Spleen (tissue), 11 donors: ENCODE measurements around the gene GRB10. TPM values are rescaled to one million over a fixed set of nuclear protein-coding genes. Genes with fewer than 3 reads are reported as not detected.
"Not testable (repeated sequence)": the region's sequence is repeated elsewhere in the genome, so short reads cannot be mapped to it uniquely, and the experiment has no call there.

Experiments used
- DNase-seq: peaks from one replicate; pipeline ENCODE4 v3.0.0-alpha.2; 2020
- H3K27ac ChIP-seq, 8 donors: fragments of 200-600 bp; sonication (generic) in 7 of 8; 1 replicate in 4 of 8; 2 replicates in 4 of 8; pipeline versions ENCODE4 v1.5.0 to v1.8.0; 2016 to 2021; ENCODE audit warnings: inconsistent platforms in 4 of 8, mild to moderate bottlenecking in 4 of 8, moderate library complexity in 1 of 8
- H3K27me3 ChIP-seq, 7 donors: fragments of 200-600 bp; sonication (generic) in 6 of 7; replicated peaks in 1 of 7; 1 replicate in 4 of 7; 2 replicates in 3 of 7; pipeline versions ENCODE4 v1.5.0 to v1.8.0; 2016 to 2021; ENCODE audit warnings: inconsistent platforms in 3 of 7, mild to moderate bottlenecking in 1 of 7
- H3K36me3 ChIP-seq, 6 donors: fragments of 200-600 bp; sonication (generic) in 5 of 6; 1 replicate in 4 of 6; 2 replicates in 2 of 6; pipeline versions ENCODE4 v1.5.0 to v1.8.0; 2016 to 2021; ENCODE audit warnings: inconsistent platforms in 2 of 6
- H3K4me1 ChIP-seq, 6 donors: fragments of 200-600 bp; sonication (generic) in 5 of 6; 1 replicate in 3 of 6; 2 replicates in 3 of 6; pipeline versions ENCODE4 v1.5.0 to v1.8.0; 2016 to 2021; ENCODE audit warnings: inconsistent platforms in 3 of 6
- H3K4me3 ChIP-seq, 8 donors: fragments of 200-600 bp; sonication (generic) in 7 of 8; 1 replicate in 4 of 8; 2 replicates in 4 of 8; pipeline versions ENCODE4 v1.5.0 to v1.8.0; 2016 to 2021; ENCODE audit warnings: inconsistent platforms in 4 of 8, mild to moderate bottlenecking in 4 of 8, moderate library complexity in 2 of 8
- H3K9me3 ChIP-seq, 8 donors: fragments of 200-600 bp; sonication (generic) in 7 of 8; 1 replicate in 4 of 8; 2 replicates in 4 of 8; pipeline versions ENCODE4 v1.5.0 to v1.8.0; 2016 to 2021; ENCODE audit warnings: inconsistent platforms in 4 of 8
- POLR2A ChIP-seq, 3 donors: fragments of 450-650 bp; IDR thresholded peaks; one replicate each; pipeline ENCODE4 v1.5.1; 2017; ENCODE audit warnings: antibody characterized with exemption in 3 of 3, mild to moderate bottlenecking in 1 of 3
- POLR2AphosphoS5 ChIP-seq, 3 donors: sonication (generic); formaldehyde crosslinking; IDR thresholded peaks; one replicate each; pipeline ENCODE4 v1.5.1; 2017; ENCODE audit warnings: antibody characterized with exemption in 3 of 3
- WGBS, 5 donors: extraction: QIAGEN DNeasy Blood & Tissue Kit in 3 of 5; methylation state at CpG; one replicate each; pipeline versions ENCODE4 v1.1.5 to v1.1.7; 2013 to 2018; 5-methylcytosine and 5-hydroxymethylcytosine counted together
- intact Hi-C: fragments of 100-400 bp; cut with DNase I; formaldehyde crosslinking; loops from one replicate; pipeline ENCODE4 v1.15.0; 2023; ENCODE audit warnings: low total_unique reads
- polyA plus RNA-seq, 3 donors: library from polyadenylated mRNA; stranded (reverse); fragments of 200-250 nt; gene quantifications; one replicate each; pipeline ENCODE4 v1.2.1, GENCODE V29; 2013
- total RNA-seq, 7 donors: library from RNA; depleted of rRNA in 3 of 7; stranded (reverse); fragments of >200 nt in 3 of 7; fragmentation: NEBNext Ultra II Directional in 4 of 7; extraction: Animal tissue kit (Norgen Biotek cat#: 25700) in 4 of 7; gene quantifications; one replicate each; pipeline versions ENCODE4 v1.1.0 to v1.2.1, GENCODE V29; 2016 to 2021
- TF ChIP-seq, protein P1 (sequence below), 11 experiments: fragments of 200-600 bp in 7 of 11; fragments of 450-650 bp in 4 of 11; sonication (generic) in 4 of 11; IDR thresholded peaks in 8 of 11; conservative IDR thresholded peaks in 3 of 11; 1 replicate in 7 of 11; 2 replicates in 4 of 11; pipeline versions ENCODE4 v1.4.0 to v1.8.0; 2016 to 2021; ENCODE audit warnings: antibody characterized with exemption in 11 of 11, inconsistent platforms in 4 of 11, mild to moderate bottlenecking in 1 of 11
- donor health status: healthy with polysubstance abuse.
- donor health status: DM: no; HTN: no; CAD: no; lungs with moderate emphysema.
- donor health status: DM: no; HTN: no; CAD: no.
- donor health status: Bipolar disorder and iron deficiency.
- donor health status: healthy.
- donor health status: DM: no; HTN: no; CAD: no.
- donor health status: DM: yes; HTN: yes; CAD: no.

Gene GRB10
- total and polyA plus RNA-seq, 10 donors: 11.3 to 159 (median 115) TPM

DNA sequence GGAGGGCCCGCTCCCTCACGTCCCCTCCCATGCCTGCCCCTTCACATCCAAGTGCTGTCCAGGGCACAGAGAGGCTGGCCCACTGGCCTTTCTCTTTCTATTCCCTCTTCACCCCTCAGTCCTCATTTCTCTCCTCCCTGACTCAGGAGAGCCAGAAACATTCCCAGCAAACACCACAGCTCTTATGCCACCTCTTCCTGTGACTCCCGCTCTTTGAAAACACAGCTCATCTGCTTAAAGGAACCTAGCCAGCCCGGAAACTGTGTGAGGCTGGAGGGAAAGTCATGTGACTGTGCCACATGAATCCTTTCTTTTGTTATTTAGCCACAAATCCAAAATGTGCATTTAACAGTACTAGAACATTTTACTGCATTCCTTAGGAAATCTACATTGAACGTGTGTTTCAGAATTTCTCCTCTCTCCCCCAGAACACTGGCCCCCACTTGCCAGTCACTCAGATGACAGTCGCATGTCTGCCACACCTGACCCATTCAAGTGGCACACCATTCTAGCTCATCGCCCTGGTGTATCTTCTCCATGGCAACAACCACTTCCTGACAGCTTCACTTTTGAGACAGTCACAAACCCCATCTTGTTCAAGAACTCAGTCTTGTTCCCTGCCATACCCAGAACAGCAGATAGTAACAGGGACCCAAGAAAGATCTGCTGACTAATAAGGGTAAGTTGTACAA lies 42.8 kb downstream of the GRB10 start:
- TF ChIP-seq, protein P1, sequence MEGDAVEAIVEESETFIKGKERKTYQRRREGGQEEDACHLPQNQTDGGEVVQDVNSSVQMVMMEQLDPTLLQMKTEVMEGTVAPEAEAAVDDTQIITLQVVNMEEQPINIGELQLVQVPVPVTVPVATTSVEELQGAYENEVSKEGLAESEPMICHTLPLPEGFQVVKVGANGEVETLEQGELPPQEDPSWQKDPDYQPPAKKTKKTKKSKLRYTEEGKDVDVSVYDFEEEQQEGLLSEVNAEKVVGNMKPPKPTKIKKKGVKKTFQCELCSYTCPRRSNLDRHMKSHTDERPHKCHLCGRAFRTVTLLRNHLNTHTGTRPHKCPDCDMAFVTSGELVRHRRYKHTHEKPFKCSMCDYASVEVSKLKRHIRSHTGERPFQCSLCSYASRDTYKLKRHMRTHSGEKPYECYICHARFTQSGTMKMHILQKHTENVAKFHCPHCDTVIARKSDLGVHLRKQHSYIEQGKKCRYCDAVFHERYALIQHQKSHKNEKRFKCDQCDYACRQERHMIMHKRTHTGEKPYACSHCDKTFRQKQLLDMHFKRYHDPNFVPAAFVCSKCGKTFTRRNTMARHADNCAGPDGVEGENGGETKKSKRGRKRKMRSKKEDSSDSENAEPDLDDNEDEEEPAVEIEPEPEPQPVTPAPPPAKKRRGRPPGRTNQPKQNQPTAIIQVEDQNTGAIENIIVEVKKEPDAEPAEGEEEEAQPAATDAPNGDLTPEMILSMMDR (IDR thresholded peaks at IDR 0.05 in 8 of 11, conservative IDR thresholded peaks at IDR 0.05 in 3 of 11): no peak
- TF ChIP-seq POLR2AphosphoS5 (IDR thresholded peaks at IDR 0.05): peak in 1 of 3 donors; percentile 6
- Histone ChIP-seq H3K27ac (peak overlapping the region in 5 of 8 donors; percentile 3 to 66 (median 58)), H3K4me3 (peak overlapping the region in 1 of 8 donors; percentile 29), H3K4me1 (peaks cover 0 to 43% (median 14%) of the 10 kb centered on the region in 6 donors), H3K9me3 (no peaks in the 10 kb centered on the region), H3K36me3 (peaks cover 0 to 6% (median 0%) of the 10 kb centered on the region in 6 donors), H3K27me3 (no peaks in the 10 kb centered on the region)
- 22 to 50% (median 29%) methylated on average over 7 of the region's 7 CpGs for WGBS, 5 donors
- peak; percentile 78 for DNase-seq
- intact Hi-C loops: no loop called here

DNA sequence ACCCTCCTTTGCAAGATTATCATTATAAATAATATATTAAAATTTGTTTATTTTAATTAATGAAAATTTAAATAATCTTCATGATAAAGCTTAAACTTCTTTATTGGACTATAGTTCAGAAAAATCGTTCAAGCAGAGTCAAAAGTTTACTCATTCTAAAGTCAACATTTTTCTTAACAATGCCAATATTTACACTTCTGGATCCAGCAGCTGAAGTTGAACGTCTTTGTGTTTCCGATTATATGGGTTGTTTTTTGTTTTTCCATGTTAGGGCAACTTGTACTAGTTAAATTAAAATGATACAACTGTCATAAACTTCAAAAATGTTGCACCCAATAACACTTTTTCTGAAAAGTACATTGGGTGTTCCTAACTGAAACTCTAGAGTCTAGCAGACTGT lies 43.8 kb downstream of the GRB10 start:
- TF ChIP-seq, protein P1 (IDR thresholded peaks at IDR 0.05 in 8 of 11, conservative IDR thresholded peaks at IDR 0.05 in 3 of 11): no peak
- TF ChIP-seq POLR2A (IDR thresholded peaks at IDR 0.05) (no peak), POLR2AphosphoS5 (IDR thresholded peaks at IDR 0.05) (no peak)

DNA sequence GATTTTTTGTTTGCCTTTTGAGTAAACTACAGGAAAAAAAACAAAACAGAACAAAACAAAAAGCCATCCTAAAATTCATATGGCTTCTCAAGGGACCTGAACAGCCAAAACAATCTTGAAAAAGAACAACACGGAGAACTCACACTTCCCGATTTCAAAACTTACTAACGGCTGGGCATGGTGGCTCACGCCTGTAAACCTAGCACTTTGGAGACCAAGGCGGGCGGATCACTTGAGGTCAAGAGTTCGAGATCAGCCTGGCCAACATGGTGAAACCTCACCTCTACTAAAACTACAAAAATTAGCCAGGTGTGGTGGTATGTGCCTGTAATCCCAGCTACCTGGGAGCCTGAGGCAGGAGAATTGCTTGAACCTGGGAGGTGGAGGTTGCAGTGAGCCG lies 46.9 kb downstream of the GRB10 start:
- H3K27me3 ChIP-seq, H3K4me3 ChIP-seq, H3K27ac ChIP-seq, H3K9me3 ChIP-seq, H3K36me3 ChIP-seq, intact Hi-C loops, DNase-seq: not testable (repeated sequence)
- 89 to 96% (median 94%) methylated on average over 8 of the region's 8 CpGs for WGBS, 5 donors
- H3K4me1 ChIP-seq: peaks cover 3 to 66% (median 26%) of the 10 kb centered on the region in 6 donors

More for the DNA sequence above, 43.8 kb downstream of the GRB10 start:
- H3K4me3 ChIP-seq: no peak overlapping the region
- H3K9me3 ChIP-seq: no peaks in the 10 kb centered on the region
- peaks cover 0 to 3% (median 0%) of the 10 kb centered on the region in 6 donors for H3K36me3 ChIP-seq
- H3K27me3 ChIP-seq: no peaks in the 10 kb centered on the region
- 58 to 85% (median 61%) methylated on average over 3 of the region's 3 CpGs for WGBS, 5 donors
- H3K4me1 ChIP-seq: peaks cover 0 to 51% (median 15%) of the 10 kb centered on the region in 6 donors
- intact Hi-C loops: no loop called here
- peak overlapping the region in 1 of 8 donors; percentile 63 for H3K27ac ChIP-seq
- DNase-seq: no peak

DNA sequence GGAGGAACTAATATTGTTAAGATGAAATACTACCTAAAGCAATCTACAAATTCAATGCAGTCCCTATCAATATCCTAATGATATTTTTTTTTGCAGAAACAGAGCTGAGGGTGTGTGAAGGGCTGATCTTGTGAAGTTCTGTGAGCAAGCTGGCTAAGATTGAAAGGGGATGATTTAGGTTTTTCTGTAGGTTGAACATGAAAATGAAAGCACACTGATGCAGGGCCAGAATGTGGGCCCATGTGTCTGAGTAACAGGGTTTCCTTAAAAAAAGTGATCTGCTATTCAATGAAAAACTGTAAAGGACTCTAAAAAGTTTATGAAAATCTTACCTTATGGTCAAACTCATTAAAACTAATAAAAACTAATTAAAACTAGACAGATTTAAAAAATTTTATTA lies 47.4 kb downstream of the GRB10 start:
- no peaks in the 10 kb centered on the region for H3K9me3 ChIP-seq
- peaks cover 0 to 9% (median 0%) of the 10 kb centered on the region in 6 donors for H3K36me3 ChIP-seq
- intact Hi-C loops: no loop called here
- no peak overlapping the region for H3K4me3 ChIP-seq
- DNase-seq: no peak
- no peak overlapping the region for H3K27ac ChIP-seq
- TF ChIP-seq POLR2A (IDR thresholded peaks at IDR 0.05): no peak
- TF ChIP-seq, protein P1 (IDR thresholded peaks at IDR 0.05 in 8 of 11, conservative IDR thresholded peaks at IDR 0.05 in 3 of 11): no peak
- no peak for TF ChIP-seq POLR2AphosphoS5 (IDR thresholded peaks at IDR 0.05)
- H3K4me1 ChIP-seq: peaks cover 8 to 66% (median 28%) of the 10 kb centered on the region in 6 donors
- no peaks in the 10 kb centered on the region for H3K27me3 ChIP-seq
